IPS-NIHi11 (cell line): ENCODE results near the gene FOXF1.
A peak's percentile ranks its signal among the peaks of the same experiment; 100 is the strongest.

Experiments used
- DNase-seq: peaks from one replicate; pipeline ENCODE4 v3.0.0; 2012; ENCODE audit warnings: mixed read lengths, low spot score

The FOXF1 gene

GRCh38 chr16:86492961-86493629 lies 17.2 kb upstream of the FOXF1 start:
- DNase-seq: no peak

- DNase-seq: no peak
These were observed 16.2 kb upstream of the FOXF1 start for GRCh38 chr16:86494039-86494564.

- DNase-seq: no peak
These were observed 15.6 kb upstream of the FOXF1 start for GRCh38 chr16:86494565-86495356.

- no peak for DNase-seq
These were observed 15.0 kb upstream of the FOXF1 start for GRCh38 chr16:86495357-86495701.

- DNase-seq: no peak
These were observed 14.5 kb upstream of the FOXF1 start for GRCh38 chr16:86495756-86496261.

GRCh38 chr16:86496262-86496928 lies 13.9 kb upstream of the FOXF1 start:
- no peak for DNase-seq

- no peak for DNase-seq
These were observed 13.3 kb upstream of the FOXF1 start for GRCh38 chr16:86496929-86497461.

GRCh38 chr16:86497551-86498021 lies 12.7 kb upstream of the FOXF1 start:
- DNase-seq: peak; percentile 73

- DNase-seq: no peak
These were observed 12.1 kb upstream of the FOXF1 start for GRCh38 chr16:86498155-86498670.

GRCh38 chr16:86498671-86499439 lies 11.5 kb upstream of the FOXF1 start:
- no peak for DNase-seq

GRCh38 chr16:86499440-86499786 lies 10.9 kb upstream of the FOXF1 start:
- DNase-seq: no peak

GRCh38 chr16:86499889-86500707 lies 10.2 kb upstream of the FOXF1 start:
- no peak for DNase-seq

- DNase-seq: no peak
These were observed 9.4 kb upstream of the FOXF1 start for GRCh38 chr16:86500708-86501510.

- no peak for DNase-seq
These were observed 8.1 kb upstream of the FOXF1 start for GRCh38 chr16:86501989-86502855.

GRCh38 chr16:86502856-86503748 lies 7.2 kb upstream of the FOXF1 start:
- no peak for DNase-seq

- no peak for DNase-seq
These were observed 6.5 kb upstream of the FOXF1 start for GRCh38 chr16:86503830-86504229.

GRCh38 chr16:86504315-86505184 lies 5.8 kb upstream of the FOXF1 start:
- no peak for DNase-seq
